H1 (cell line): ENCODE measurements around the gene AQP2. TPM values are rescaled to one million over a fixed set of nuclear protein-coding genes. Genes with fewer than 3 reads are reported as not detected.

Experiments
- CTCF ChIA-PET: fragments of 300-600 bp; sonication (Branson Sonifier 250); formaldehyde crosslinking; loops from one replicate; lab custom pipeline; 2021; ENCODE audit not compliant: partially characterized antibody; lab: Charles Lee
- POLR2A ChIA-PET: fragments of 300-600 bp; sonication (Branson Sonifier 250); formaldehyde crosslinking; loops from one replicate; lab custom pipeline; 2021; ENCODE audit warnings: inconsistent platforms; ENCODE audit not compliant: partially characterized antibody; lab: Charles Lee
- DNase-seq, 2 experiments: peaks; one replicate each; pipeline versions ENCODE4 v3.0.0 to v3.0.0-alpha.2; 2010 to 2022; ENCODE audit warnings: low spot score in 2 of 2, low read depth in 1 of 2, mixed read lengths in 1 of 2
- FAIRE-seq: peaks from 2 replicates; lab custom pipeline; 2011; peaks lifted over from hg19 to GRCh38; lab: Jason Lieb, UNC
- H2AFZ ChIP-seq: 2 replicates; pipeline ENCODE4 v1.8.1; 2012; ENCODE audit warnings: low read length, inconsistent platforms
- H2AK5ac ChIP-seq: 2 replicates; pipeline ENCODE4 v1.6.1; 2013; ENCODE audit warnings: low read depth, low read length
- H2BK120ac ChIP-seq: replicated peaks from 2 replicates; pipeline ENCODE3; 2013; ENCODE audit warnings: low read depth, low read length, inconsistent platforms
- H2BK12ac ChIP-seq: 2 replicates; pipeline ENCODE4 v1.6.1; 2013; ENCODE audit warnings: low read depth, low read length
- H2BK15ac ChIP-seq: 2 replicates; pipeline ENCODE4 v1.6.1; 2013; ENCODE audit warnings: low read length
- H2BK20ac ChIP-seq: 2 replicates; pipeline ENCODE4 v1.6.1; 2013; ENCODE audit warnings: low read length
- H2BK5ac ChIP-seq: 2 replicates; pipeline ENCODE4 v1.6.1; 2013; ENCODE audit warnings: low read depth, low read length
- H3K14ac ChIP-seq: 2 replicates; pipeline ENCODE4 v1.6.1; 2013; ENCODE audit warnings: inconsistent platforms; ENCODE audit not compliant: insufficient read length
- H3K18ac ChIP-seq: 2 replicates; pipeline ENCODE4 v1.6.1; 2013; ENCODE audit warnings: low read length; ENCODE audit errors: extremely low read depth
- H3K23ac ChIP-seq: 2 replicates; pipeline ENCODE4 v1.6.1; 2013; ENCODE audit warnings: inconsistent platforms; ENCODE audit not compliant: insufficient read length
- H3K23me2 ChIP-seq: 2 replicates; pipeline ENCODE4 v1.6.1; 2013; ENCODE audit warnings: low read depth, low read length
- H3K27ac ChIP-seq: 2 replicates; pipeline ENCODE4 v1.6.1; 2011; ENCODE audit warnings: low read depth, low read length, inconsistent platforms
- H3K27me3 ChIP-seq, 4 experiments: replicated peaks in 1 of 4; 1 replicate in 1 of 4; 2 replicates in 3 of 4; pipeline versions ENCODE4 v1.6.1 to v1.8.1; 2011 to 2013; ENCODE audit warnings: low read length in 3 of 4, mild to moderate bottlenecking in 3 of 4, inconsistent platforms in 2 of 4, mixed read lengths in 2 of 4, moderate library complexity in 1 of 4; ENCODE audit not compliant: control insufficient read depth in 3 of 4, insufficient read depth in 3 of 4; ENCODE audit errors: extremely low read depth in 1 of 4
- H3K36me3 ChIP-seq, 4 experiments: 2 replicates each; pipeline versions ENCODE4 v1.6.1 to v1.8.1; 2011 to 2013; ENCODE audit warnings: mild to moderate bottlenecking in 4 of 4, low read length in 3 of 4, moderate library complexity in 2 of 4, control low read depth in 1 of 4, inconsistent platforms in 1 of 4; ENCODE audit not compliant: insufficient read depth in 4 of 4, control insufficient read depth in 2 of 4
- H3K4ac ChIP-seq: replicated peaks from 2 replicates; pipeline ENCODE3; 2013; ENCODE audit warnings: low read length, low read depth, mixed read lengths, inconsistent platforms; ENCODE audit not compliant: insufficient read length
- H3K4me1 ChIP-seq, 4 experiments: replicated peaks in 1 of 4; 1 replicate in 1 of 4; 2 replicates in 3 of 4; pipeline versions ENCODE4 v1.6.1 to v1.8.1; 2011 to 2013; ENCODE audit warnings: low read length in 3 of 4, inconsistent platforms in 2 of 4, mixed read lengths in 1 of 4; ENCODE audit not compliant: insufficient read depth in 4 of 4, control insufficient read depth in 3 of 4
- H3K4me2 ChIP-seq, 2 experiments: 2 replicates each; pipeline versions ENCODE4 v1.6.1 to v1.8.1; 2011 to 2013; ENCODE audit warnings: low read depth in 2 of 2, low read length in 2 of 2, control low read depth in 1 of 2, inconsistent platforms in 1 of 2, mild to moderate bottlenecking in 1 of 2; ENCODE audit not compliant: insufficient read depth in 1 of 2
- H3K4me3 ChIP-seq, 4 experiments: fragments of 200-600, 300-600 bp in 1 of 4; sonication (generic), shearing (Covaris generic), sonication (Bioruptor Twin) in 1 of 4; 2 replicates each; pipeline versions ENCODE4 v1.5.1 to v1.8.1; 2011 to 2016; ENCODE audit warnings: low read length in 4 of 4, low read depth in 3 of 4, control low read depth in 2 of 4, inconsistent platforms in 2 of 4, mild to moderate bottlenecking in 2 of 4, mixed read lengths in 1 of 4, moderate library complexity in 1 of 4; ENCODE audit not compliant: insufficient read depth in 2 of 4; ENCODE audit errors: extremely low read depth in 1 of 4
- H3K56ac ChIP-seq: replicated peaks from 2 replicates; pipeline ENCODE3; 2013; ENCODE audit warnings: low read depth, mild to moderate bottlenecking, mixed read lengths, low read length, inconsistent platforms; ENCODE audit not compliant: insufficient read length
- H3K79me1 ChIP-seq: 2 replicates; pipeline ENCODE4 v1.6.1; 2013; ENCODE audit warnings: low read depth, low read length, control low read depth
- H3K79me2 ChIP-seq, 2 experiments: 2 replicates each; pipeline versions ENCODE4 v1.6.1 to v1.8.1; 2012 to 2013; ENCODE audit warnings: low read length in 2 of 2, mild to moderate bottlenecking in 2 of 2, inconsistent platforms in 1 of 2; ENCODE audit not compliant: insufficient read depth in 2 of 2, control insufficient read depth in 1 of 2
- H3K9ac ChIP-seq, 4 experiments: replicated peaks in 1 of 4; 1 replicate in 1 of 4; 2 replicates in 3 of 4; pipeline versions ENCODE4 v1.6.1 to v1.8.1; 2011 to 2013; ENCODE audit warnings: low read depth in 3 of 4, low read length in 3 of 4, control low read depth in 2 of 4, mild to moderate bottlenecking in 2 of 4, moderate library complexity in 2 of 4, inconsistent platforms in 1 of 4; ENCODE audit errors: extremely low read depth in 1 of 4
- H3K9me3 ChIP-seq, 2 experiments: 2 replicates each; pipeline versions ENCODE4 v1.6.1 to v1.8.1; 2012 to 2013; ENCODE audit warnings: mild to moderate bottlenecking in 2 of 2, moderate library complexity in 2 of 2, control low read depth in 1 of 2, inconsistent platforms in 1 of 2, low read depth in 1 of 2, low read length in 1 of 2, mixed read lengths in 1 of 2; ENCODE audit not compliant: insufficient read depth in 2 of 2
- H4K20me1 ChIP-seq, 2 experiments: replicated peaks in 1 of 2; 2 replicates each; pipeline versions ENCODE3 to v1.8.1; 2011 to 2013; ENCODE audit warnings: inconsistent platforms in 2 of 2, low read length in 2 of 2, mild to moderate bottlenecking in 1 of 2; ENCODE audit not compliant: insufficient read depth in 2 of 2, control insufficient read depth in 1 of 2
- H4K5ac ChIP-seq: 2 replicates; pipeline ENCODE4 v1.6.1; 2013; ENCODE audit warnings: low read length, low read depth, mixed read lengths, inconsistent platforms; ENCODE audit not compliant: insufficient read length
- H4K8ac ChIP-seq: 2 replicates; pipeline ENCODE4 v1.8.0; 2013; ENCODE audit warnings: mild to moderate bottlenecking, moderate library complexity, low read length, inconsistent platforms; ENCODE audit not compliant: insufficient read depth; ENCODE audit errors: extremely low read depth
- H4K91ac ChIP-seq: replicated peaks from 2 replicates; pipeline ENCODE3; 2013; ENCODE audit warnings: low read length, mixed read lengths, inconsistent platforms; ENCODE audit not compliant: insufficient read length
- ASH2L ChIP-seq: fragments of 200-600, 300-600 bp; sonication (generic); IDR thresholded peaks from one replicate; pipeline ENCODE4 v1.7.1; 2017; ENCODE audit warnings: low read length
- BACH1 ChIP-seq: IDR thresholded peaks from 2 replicates; pipeline ENCODE4 v1.6.1; 2012; ENCODE audit warnings: low read length, improper control_type of control experiment
- BCL11A ChIP-seq, 2 experiments: IDR thresholded peaks; one replicate each; pipeline ENCODE4 v1.6.1; 2011; ENCODE audit warnings: low read depth in 2 of 2, low read length in 2 of 2, mild to moderate bottlenecking in 2 of 2
- CBX8 ChIP-seq: fragments of 300-800, 300-1000 bp; sonication (generic); IDR thresholded peaks from 2 replicates; pipeline ENCODE4 v1.7.1; 2016; ENCODE audit warnings: low read depth, low read length, borderline replicate concordance
- CEBPB ChIP-seq: IDR thresholded peaks from 2 replicates; pipeline ENCODE4 v1.6.1; 2012; ENCODE audit warnings: low read depth, low read length
- FOSL1 ChIP-seq: IDR thresholded peaks from 2 replicates; pipeline ENCODE4 v1.6.1; 2011; ENCODE audit warnings: mild to moderate bottlenecking, low read depth, low read length, moderate library complexity; ENCODE audit not compliant: insufficient read depth
- HDAC6 ChIP-seq: IDR thresholded peaks from one replicate; pipeline ENCODE4 v1.7.1; 2012; ENCODE audit warnings: low read depth, mild to moderate bottlenecking, inconsistent platforms, low read length, moderate library complexity
- PHF8 ChIP-seq: fragments of 200-600 bp; sonication (generic); conservative IDR thresholded peaks from 2 replicates; pipeline ENCODE4 v1.7.1; 2012; ENCODE audit warnings: low read depth, mild to moderate bottlenecking, inconsistent platforms, low read length, moderate library complexity
- SIN3A ChIP-seq, 2 experiments: IDR thresholded peaks in 1 of 2; conservative IDR thresholded peaks in 1 of 2; 2 replicates each; pipeline ENCODE4 v1.6.1; 2011 to 2012; ENCODE audit warnings: low read length in 2 of 2, improper control_type of control experiment in 1 of 2, low read depth in 1 of 2, mild to moderate bottlenecking in 1 of 2
- TBP ChIP-seq: IDR thresholded peaks from 2 replicates; pipeline ENCODE4 v1.6.1; 2011; ENCODE audit warnings: low read depth, low read length, improper control_type of control experiment
- TCF12 ChIP-seq: IDR thresholded peaks from 2 replicates; pipeline ENCODE4 v1.6.1; 2011; ENCODE audit warnings: low read depth, mild to moderate bottlenecking, low read length
- TEAD4 ChIP-seq: IDR thresholded peaks from 2 replicates; pipeline ENCODE4 v1.6.1; 2012; ENCODE audit warnings: low read depth, low read length, inconsistent platforms, mixed read lengths
- ZNF274 ChIP-seq: IDR thresholded peaks from 2 replicates; pipeline ENCODE4 v1.7.0; 2012; ENCODE audit warnings: low read length, borderline replicate concordance; ENCODE audit errors: extremely low read depth
- WGBS, 2 experiments: shearing (Covaris generic) in 1 of 2; methylation state at CpG; one replicate each; pipeline versions ENCODE4 v1.1.6 to v1.1.7; 2013 to 2015; ENCODE audit warnings: low lambda C conversion rate in 2 of 2, mixed read lengths in 2 of 2, inconsistent platforms in 1 of 2, low coverage in 1 of 2, missing lambda C conversion rate in 1 of 2; ENCODE audit not compliant: insufficient replicate concordance in 2 of 2, insufficient coverage in 1 of 2, insufficient read length in 1 of 2; ENCODE audit errors: extremely low coverage in 1 of 2, missing lambda C conversion rate in 1 of 2; 5-methylcytosine and 5-hydroxymethylcytosine counted together
- polyA plus RNA-seq, 7 experiments: library from polyadenylated mRNA; depleted of rRNA in 3 of 7; stranded (reverse) in 5 of 7; unstranded in 2 of 7; fragments of >200 nt in 5 of 7; fragments of 200-250 nt in 2 of 7; gene quantifications; 1 replicate in 5 of 7; 2 replicates in 1 of 7; 4 replicates in 1 of 7; pipeline versions ENCODE4 v1.2.1 to v1.2.3, GENCODE V29; 2011 to 2013; ENCODE audit warnings: missing spikeins in 2 of 7, mixed read lengths in 2 of 7
- total RNA-seq: library from RNA; stranded (reverse); fragmentation: NEBNext Ultra II Directional; extraction: Animal tissue kit (Norgen Biotek cat#: 25700); gene quantifications from 2 replicates; pipeline ENCODE4 v1.2.1, GENCODE V29; 2021

AQP2 gene
- total and polyA plus RNA-seq, 2 of the 8 experiments (the other 6 are each of a cell fraction or from before 2014, with no cell fraction given) = not detected

GRCh38 chr12:50006280-50006679, 55.7 kb downstream of the AQP2 start:
- H3K23ac ChIP-seq = no peak overlapping the region
- no peaks in the 10 kb centered on the region for H3K23me2 ChIP-seq
- H2BK120ac ChIP-seq = no peak overlapping the region
- no peak overlapping the region for H2BK15ac ChIP-seq
- CTCF ChIA-PET = interaction anchor here (0.6 to 4.6 kb wide), 8 partner anchors 10 to 63 kb away, joined by 3 to 24 read pairs (median 6); no protein-coding TSS in a partner anchor
- H3K56ac ChIP-seq = no peak overlapping the region
- no peak overlapping the region for H2BK5ac ChIP-seq
- no peaks in the 10 kb centered on the region for H3K79me1 ChIP-seq
- H3K18ac ChIP-seq = no peak overlapping the region
- H3K9me3 ChIP-seq = no peaks in the 10 kb centered on the region
- no peak overlapping the region for H3K9ac ChIP-seq
- H2AK5ac ChIP-seq = no peak overlapping the region
- WGBS, 2 experiments = 92% methylated on average over 7 of the region's 7 CpGs; no CpG with 5 or more reads in 1 of the 2 experiments
- no peak overlapping the region for H2BK20ac ChIP-seq
- no peaks in the 10 kb centered on the region for H3K27me3 ChIP-seq
- no peak overlapping the region for H3K4ac ChIP-seq
- H3K14ac ChIP-seq = no peak overlapping the region
- H2BK12ac ChIP-seq = no peak overlapping the region
- no peak overlapping the region for H3K4me2 ChIP-seq
- H3K27ac ChIP-seq = no peak overlapping the region
- H3K4me1 ChIP-seq = no peaks in the 10 kb centered on the region
- no peak overlapping the region for H3K4me3 ChIP-seq
- no peaks in the 10 kb centered on the region for H4K20me1 ChIP-seq
- FAIRE-seq (no peak), DNase-seq (no peak)
- H4K5ac ChIP-seq = no peak overlapping the region
- no peaks in the 10 kb centered on the region for H3K79me2 ChIP-seq
- no peak overlapping the region for H4K91ac ChIP-seq
- H2AFZ ChIP-seq = no peak overlapping the region
- H4K8ac ChIP-seq = no peak overlapping the region
- POLR2A ChIA-PET = interaction anchor here (2.3 kb wide), 1 partner anchor 10 kb away, joined by 6 read pairs; no protein-coding TSS in a partner anchor
- peaks cover 2 to 34% (median 22%) of the 10 kb centered on the region in 4 experiments; a peak in 7 of 8 replicates for H3K36me3 ChIP-seq
- no peak for TF ChIP-seq BCL11A (IDR thresholded peaks at IDR 0.05; ENCODE audit: low read depth in 2 of 2, low read length in 2 of 2)
- no peak for TF ChIP-seq TEAD4
- TF ChIP-seq HDAC6 = no peak
- TF ChIP-seq SIN3A (conservative IDR thresholded peaks at IDR 0.05 in 1 of 2, IDR thresholded peaks at IDR 0.05 in 1 of 2; ENCODE audit: low read depth in 1 of 2, low read length in 2 of 2) = no peak
- TF ChIP-seq TBP = no peak
- TF ChIP-seq BACH1 = no peak
- TF ChIP-seq TCF12 = no peak
- no peak for TF ChIP-seq ZNF274
- no peak for TF ChIP-seq CEBPB
- TF ChIP-seq ASH2L = no peak
- no peak for TF ChIP-seq CBX8
- TF ChIP-seq FOSL1 = no peak
- TF ChIP-seq PHF8 = no peak
